K562 (cell line): ENCODE results near the gene OR1D5. TPM values are rescaled to one million over a fixed set of nuclear protein-coding genes. Genes with fewer than 3 reads are reported as not detected.

Experiments
- BRD4 ChIP-seq: fragments of 200-600 bp; sonication (generic); IDR thresholded peaks from 2 replicates; pipeline ENCODE4 v1.6.1; 2017; ENCODE audit warnings: inconsistent platforms
- DACH1 ChIP-seq: fragments of 450-650 bp; IDR thresholded peaks from 2 replicates; pipeline ENCODE4 v1.6.1; 2018; ENCODE audit not compliant: partially characterized antibody
- DPF2 ChIP-seq: fragments of 450-650 bp; IDR thresholded peaks from 2 replicates; pipeline ENCODE4 v1.6.1; 2016
- MAFK ChIP-seq: IDR thresholded peaks from 2 replicates; pipeline ENCODE4 v1.6.1; 2011; ENCODE audit warnings: low read length, improper control_type of control experiment
- OTX1 ChIP-seq: fragments of 450-650 bp; formaldehyde crosslinking; IDR thresholded peaks from 2 replicates; pipeline ENCODE4 v1.4.0; 2022; ENCODE audit warnings: mild to moderate bottlenecking
- RAD21 ChIP-seq, 2 experiments: fragments of 250-450 bp in 1 of 2; fragments of 450-650 bp in 1 of 2; sonication (Bioruptor Pico) in 1 of 2; formaldehyde crosslinking in 1 of 2; IDR thresholded peaks in 1 of 2; conservative IDR thresholded peaks in 1 of 2; 2 replicates each; pipeline versions ENCODE4 v1.4.0 to v1.8.0; 2020 to 2022; ENCODE audit warnings: mild to moderate bottlenecking in 2 of 2, moderate library complexity in 1 of 2
- ZNF134 ChIP-seq: fragments of 250-450 bp; sonication (Bioruptor Pico); conservative IDR thresholded peaks from 2 replicates; pipeline ENCODE4 v1.4.0; 2020
- ZNF184 ChIP-seq: sonication (generic); formaldehyde crosslinking; IDR thresholded peaks from 2 replicates; pipeline ENCODE4 v1.5.0; 2020; ENCODE audit warnings: missing genetic modification reagents
- polyA plus RNA-seq, 8 experiments: library from polyadenylated mRNA; depleted of rRNA in 4 of 8; stranded (reverse) in 5 of 8; unstranded in 3 of 8; fragments of >200 nt; fragmentation: Nextera tagmentation in 2 of 8; fragmentation: Illumina TruSeq in 1 of 8; extraction: Ambion mirVana in 2 of 8; extraction: Trizol in 1 of 8; gene quantifications; 2 replicates each; pipeline versions ENCODE4 v1.2.1 to v1.2.3, GENCODE V29; 2011 to 2014; ENCODE audit warnings: inconsistent platforms in 1 of 8, missing spikeins in 1 of 8
- total RNA-seq, 7 experiments: library from RNA; depleted of rRNA in 6 of 7; stranded (reverse); fragments of >200 nt in 6 of 7; fragmentation: Illumina TruSeq in 2 of 7; extraction: Trizol in 2 of 7; gene quantifications; 2 replicates each; pipeline versions ENCODE4 v1.2.1 to v1.2.3, GENCODE V29; 2011 to 2021; ENCODE audit warnings: low replicate concordance in 1 of 7
- TF ChIP-seq, protein P1 (sequence below), 2 experiments: fragments of 450-650 bp; formaldehyde crosslinking in 1 of 2; IDR thresholded peaks; 2 replicates each; pipeline versions ENCODE4 v1.4.0 to v1.6.1; 2014 to 2020; ENCODE audit warnings: mild to moderate bottlenecking in 2 of 2, borderline replicate concordance in 1 of 2, low read depth in 1 of 2
- TF ChIP-seq, protein P2 (sequence below): sonication (generic); formaldehyde crosslinking; IDR thresholded peaks from 2 replicates; pipeline ENCODE4 v1.5.0; 2020; ENCODE audit warnings: missing genetic modification reagents

Gene OR1D5
- total and polyA plus RNA-seq, 9 of the 15 experiments (the other 6 are each of a cell fraction or from before 2014, with no cell fraction given) = not detected

DNA sequence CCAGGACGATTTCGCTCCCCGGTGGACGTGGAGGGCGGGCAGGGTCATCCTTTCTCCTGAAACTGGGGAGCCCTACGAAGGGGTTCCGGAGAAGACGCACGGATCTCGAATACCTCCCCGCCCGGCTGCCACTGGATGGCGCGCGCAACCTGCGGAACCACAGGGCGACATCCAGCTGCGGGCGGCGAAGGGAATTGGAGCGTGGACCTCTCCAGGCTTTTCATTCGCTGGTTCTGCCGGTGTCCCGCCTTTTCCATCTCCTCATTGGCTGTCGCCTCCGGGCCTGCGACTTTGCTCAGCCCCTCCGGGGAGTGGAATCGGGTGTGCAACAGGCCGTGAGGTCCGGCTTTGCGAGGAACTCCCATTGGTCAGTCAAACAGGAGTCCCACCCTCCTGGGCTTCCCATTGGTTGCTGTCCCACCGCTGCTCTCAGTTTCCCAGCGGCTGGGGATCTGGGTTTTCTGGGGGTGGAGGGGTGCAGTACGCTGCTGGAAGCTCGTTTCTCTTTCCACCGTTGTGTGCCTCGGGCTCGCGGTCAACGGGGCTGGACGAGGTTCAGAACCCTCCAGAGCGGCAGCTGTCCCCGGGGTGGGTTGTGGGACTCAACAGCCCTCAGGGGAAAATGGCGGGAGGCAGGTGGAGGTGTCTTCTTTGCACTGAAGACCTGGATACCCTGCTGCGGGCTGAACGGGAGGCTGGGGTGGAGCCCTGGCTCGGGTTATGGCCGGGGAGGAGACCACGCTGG is 14.5 kb downstream of the OR1D5 start (continued):
- TF ChIP-seq, protein P1, sequence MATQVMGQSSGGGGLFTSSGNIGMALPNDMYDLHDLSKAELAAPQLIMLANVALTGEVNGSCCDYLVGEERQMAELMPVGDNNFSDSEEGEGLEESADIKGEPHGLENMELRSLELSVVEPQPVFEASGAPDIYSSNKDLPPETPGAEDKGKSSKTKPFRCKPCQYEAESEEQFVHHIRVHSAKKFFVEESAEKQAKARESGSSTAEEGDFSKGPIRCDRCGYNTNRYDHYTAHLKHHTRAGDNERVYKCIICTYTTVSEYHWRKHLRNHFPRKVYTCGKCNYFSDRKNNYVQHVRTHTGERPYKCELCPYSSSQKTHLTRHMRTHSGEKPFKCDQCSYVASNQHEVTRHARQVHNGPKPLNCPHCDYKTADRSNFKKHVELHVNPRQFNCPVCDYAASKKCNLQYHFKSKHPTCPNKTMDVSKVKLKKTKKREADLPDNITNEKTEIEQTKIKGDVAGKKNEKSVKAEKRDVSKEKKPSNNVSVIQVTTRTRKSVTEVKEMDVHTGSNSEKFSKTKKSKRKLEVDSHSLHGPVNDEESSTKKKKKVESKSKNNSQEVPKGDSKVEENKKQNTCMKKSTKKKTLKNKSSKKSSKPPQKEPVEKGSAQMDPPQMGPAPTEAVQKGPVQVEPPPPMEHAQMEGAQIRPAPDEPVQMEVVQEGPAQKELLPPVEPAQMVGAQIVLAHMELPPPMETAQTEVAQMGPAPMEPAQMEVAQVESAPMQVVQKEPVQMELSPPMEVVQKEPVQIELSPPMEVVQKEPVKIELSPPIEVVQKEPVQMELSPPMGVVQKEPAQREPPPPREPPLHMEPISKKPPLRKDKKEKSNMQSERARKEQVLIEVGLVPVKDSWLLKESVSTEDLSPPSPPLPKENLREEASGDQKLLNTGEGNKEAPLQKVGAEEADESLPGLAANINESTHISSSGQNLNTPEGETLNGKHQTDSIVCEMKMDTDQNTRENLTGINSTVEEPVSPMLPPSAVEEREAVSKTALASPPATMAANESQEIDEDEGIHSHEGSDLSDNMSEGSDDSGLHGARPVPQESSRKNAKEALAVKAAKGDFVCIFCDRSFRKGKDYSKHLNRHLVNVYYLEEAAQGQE (IDR thresholded peaks at IDR 0.05; ENCODE audit: borderline replicate concordance) = peak; percentile 43; the same call in 1 of the 2 replicates
- TF ChIP-seq, protein P1 (CRISPR knock-in tag; IDR thresholded peaks at IDR 0.05; ENCODE audit: low read depth) = no peak
- TF ChIP-seq MAFK = no peak
- peak; percentile 42 to 57; a peak in 3 of 4 replicates for TF ChIP-seq RAD21 (CRISPR knock-in tag; conservative IDR thresholded peaks at IDR 0.05 in 1 of 2, IDR thresholded peaks at IDR 0.05 in 1 of 2)
- TF ChIP-seq OTX1 (CRISPR knock-in tag) = no peak
- TF ChIP-seq DACH1 = no peak
- TF ChIP-seq, protein P2, sequence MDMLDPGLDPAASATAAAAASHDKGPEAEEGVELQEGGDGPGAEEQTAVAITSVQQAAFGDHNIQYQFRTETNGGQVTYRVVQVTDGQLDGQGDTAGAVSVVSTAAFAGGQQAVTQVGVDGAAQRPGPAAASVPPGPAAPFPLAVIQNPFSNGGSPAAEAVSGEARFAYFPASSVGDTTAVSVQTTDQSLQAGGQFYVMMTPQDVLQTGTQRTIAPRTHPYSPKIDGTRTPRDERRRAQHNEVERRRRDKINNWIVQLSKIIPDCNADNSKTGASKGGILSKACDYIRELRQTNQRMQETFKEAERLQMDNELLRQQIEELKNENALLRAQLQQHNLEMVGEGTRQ = no peak
- TF ChIP-seq DPF2 = no peak
- no peak for TF ChIP-seq ZNF134 (CRISPR knock-in tag)
- TF ChIP-seq BRD4 = no peak
- TF ChIP-seq ZNF184 (CRISPR knock-in tag) = no peak
